Astrocyte of the cerebellum (primary cell): ENCODE data around the gene TIAL1.
"Not testable (repeated sequence)": the region's sequence is repeated elsewhere in the genome, so short reads cannot be mapped to it uniquely, and the experiment has no call there.

ENCODE experiments used
- DNase-seq: peaks from one replicate; pipeline ENCODE4 v3.0.0-alpha.2; 2011; ENCODE audit warnings: low read depth
- H3K4me3 ChIP-seq: 2 replicates; pipeline ENCODE4 v1.5.1; 2011; ENCODE audit warnings: mild to moderate bottlenecking, low read depth, low read length, moderate library complexity
- in situ Hi-C: cut with HindIII; loops from 2 replicates; pipeline ENCODE4 v1.10.0; 2017; ENCODE audit warnings: low sequenced_read_pairs
- TF ChIP-seq, protein P1 (sequence below): IDR thresholded peaks from 2 replicates; pipeline ENCODE4 v1.5.1; 2012; ENCODE audit warnings: low read length, low read depth, moderate library complexity, mild to moderate bottlenecking; ENCODE audit errors: missing control alignments

Gene TIAL1

DNA sequence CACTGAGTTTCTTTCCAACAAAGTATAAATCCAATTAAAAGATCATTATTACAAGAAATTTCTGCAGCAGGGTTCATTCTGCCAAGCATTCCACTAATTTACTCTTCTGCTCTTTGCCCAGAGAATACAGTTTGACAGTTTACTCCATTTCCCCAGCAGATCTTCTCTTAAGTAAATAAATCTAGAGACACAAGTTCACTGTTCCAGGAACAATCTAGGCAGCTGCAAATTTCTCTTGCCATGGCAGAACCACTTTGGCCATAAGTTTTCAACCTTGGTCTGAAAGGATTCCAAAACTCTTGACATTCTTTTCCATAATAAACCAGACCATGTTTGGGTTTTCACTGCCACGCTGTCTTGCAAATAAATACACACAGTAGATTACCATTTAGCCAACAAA, 65.7 kb downstream of the TIAL1 start:
- H3K4me3 ChIP-seq: no peak overlapping the region
- DNase-seq: peak; percentile 38
- in situ Hi-C loops: no loop called here
- TF ChIP-seq, protein P1, sequence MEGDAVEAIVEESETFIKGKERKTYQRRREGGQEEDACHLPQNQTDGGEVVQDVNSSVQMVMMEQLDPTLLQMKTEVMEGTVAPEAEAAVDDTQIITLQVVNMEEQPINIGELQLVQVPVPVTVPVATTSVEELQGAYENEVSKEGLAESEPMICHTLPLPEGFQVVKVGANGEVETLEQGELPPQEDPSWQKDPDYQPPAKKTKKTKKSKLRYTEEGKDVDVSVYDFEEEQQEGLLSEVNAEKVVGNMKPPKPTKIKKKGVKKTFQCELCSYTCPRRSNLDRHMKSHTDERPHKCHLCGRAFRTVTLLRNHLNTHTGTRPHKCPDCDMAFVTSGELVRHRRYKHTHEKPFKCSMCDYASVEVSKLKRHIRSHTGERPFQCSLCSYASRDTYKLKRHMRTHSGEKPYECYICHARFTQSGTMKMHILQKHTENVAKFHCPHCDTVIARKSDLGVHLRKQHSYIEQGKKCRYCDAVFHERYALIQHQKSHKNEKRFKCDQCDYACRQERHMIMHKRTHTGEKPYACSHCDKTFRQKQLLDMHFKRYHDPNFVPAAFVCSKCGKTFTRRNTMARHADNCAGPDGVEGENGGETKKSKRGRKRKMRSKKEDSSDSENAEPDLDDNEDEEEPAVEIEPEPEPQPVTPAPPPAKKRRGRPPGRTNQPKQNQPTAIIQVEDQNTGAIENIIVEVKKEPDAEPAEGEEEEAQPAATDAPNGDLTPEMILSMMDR: no peak

GRCh38 chr10:119528663-119529237, 68.0 kb downstream of the TIAL1 start:
- H3K4me3 ChIP-seq, in situ Hi-C loops: not testable (repeated sequence)
- peak; percentile 46 for DNase-seq

- no peak overlapping the region for H3K4me3 ChIP-seq
- in situ Hi-C loops: no loop called here
- no peak for DNase-seq
- TF ChIP-seq, protein P1: peak; percentile 20
Observed at GRCh38 chr10:119526621-119527592, 69.9 kb downstream of the TIAL1 start.

- no peak overlapping the region for H3K4me3 ChIP-seq
- in situ Hi-C loops: no loop called here
- TF ChIP-seq, protein P1: no peak
- no peak for DNase-seq
Observed at GRCh38 chr10:119526149-119526548, 70.6 kb downstream of the TIAL1 start.

DNA sequence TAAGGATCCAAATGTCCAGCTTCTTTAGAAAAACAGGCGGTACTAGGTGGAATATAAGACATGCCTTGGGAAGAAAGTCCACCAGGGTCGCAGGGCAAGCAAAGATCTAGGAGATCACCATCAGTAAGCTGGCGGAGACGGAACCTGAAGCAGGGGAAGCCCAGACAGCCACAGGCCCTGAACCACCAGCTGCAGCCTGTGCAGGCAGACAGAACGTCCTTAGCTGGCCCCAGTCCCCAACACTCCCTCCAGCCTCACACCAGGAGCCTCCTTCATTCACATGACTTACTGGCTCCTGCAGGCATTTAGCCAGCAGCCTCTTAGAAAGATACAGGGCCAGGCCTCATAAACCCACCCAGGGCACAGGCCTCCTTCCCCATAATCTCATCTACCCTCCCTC, 71.6 kb downstream of the TIAL1 start:
- no peak overlapping the region for H3K4me3 ChIP-seq
- TF ChIP-seq, protein P1: no peak
- in situ Hi-C loops: no loop called here
- no peak for DNase-seq

DNA sequence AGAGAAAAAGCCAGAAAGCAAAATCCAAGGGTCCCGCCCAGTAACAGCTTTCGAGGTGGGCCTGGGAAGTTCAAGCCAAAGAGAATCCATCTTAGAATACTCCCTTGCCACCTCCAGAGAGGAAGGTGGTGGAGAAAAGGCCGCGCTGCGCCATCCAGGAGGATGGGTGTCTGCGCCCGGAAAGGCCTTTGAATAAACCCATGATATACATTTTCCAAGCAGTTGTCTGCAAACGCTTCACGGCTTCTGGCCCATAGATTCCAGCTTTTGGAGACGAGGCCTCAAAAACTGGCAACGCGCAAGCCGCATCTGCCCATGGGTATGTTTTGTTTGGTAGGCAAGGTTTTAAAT, 72.1 kb downstream of the TIAL1 start:
- TF ChIP-seq, protein P1: no peak
- no peak overlapping the region for H3K4me3 ChIP-seq
- in situ Hi-C loops: no loop called here
- no peak for DNase-seq
